Stimulated activated CD4-positive, alpha-beta T cell treated with anti-CD3 and anti-CD28 coated beads, Interleukin-15, amount 100 ng/mL, for 1 hour (primary cell): ENCODE measurements around the gene POLD4.
A peak's percentile ranks its signal among the peaks of the same experiment; 100 is the strongest.
"Not testable (repeated sequence)": the region's sequence is repeated elsewhere in the genome, so short reads cannot be mapped to it uniquely, and the experiment has no call there.

ENCODE experiments used
- DNase-seq, 2 donors: peaks; one replicate each; pipeline ENCODE4 v3.0.0-alpha.2; 2020; ENCODE audit warnings: low read depth in 1 of 2, low spot score in 1 of 2

POLD4 gene

DNA sequence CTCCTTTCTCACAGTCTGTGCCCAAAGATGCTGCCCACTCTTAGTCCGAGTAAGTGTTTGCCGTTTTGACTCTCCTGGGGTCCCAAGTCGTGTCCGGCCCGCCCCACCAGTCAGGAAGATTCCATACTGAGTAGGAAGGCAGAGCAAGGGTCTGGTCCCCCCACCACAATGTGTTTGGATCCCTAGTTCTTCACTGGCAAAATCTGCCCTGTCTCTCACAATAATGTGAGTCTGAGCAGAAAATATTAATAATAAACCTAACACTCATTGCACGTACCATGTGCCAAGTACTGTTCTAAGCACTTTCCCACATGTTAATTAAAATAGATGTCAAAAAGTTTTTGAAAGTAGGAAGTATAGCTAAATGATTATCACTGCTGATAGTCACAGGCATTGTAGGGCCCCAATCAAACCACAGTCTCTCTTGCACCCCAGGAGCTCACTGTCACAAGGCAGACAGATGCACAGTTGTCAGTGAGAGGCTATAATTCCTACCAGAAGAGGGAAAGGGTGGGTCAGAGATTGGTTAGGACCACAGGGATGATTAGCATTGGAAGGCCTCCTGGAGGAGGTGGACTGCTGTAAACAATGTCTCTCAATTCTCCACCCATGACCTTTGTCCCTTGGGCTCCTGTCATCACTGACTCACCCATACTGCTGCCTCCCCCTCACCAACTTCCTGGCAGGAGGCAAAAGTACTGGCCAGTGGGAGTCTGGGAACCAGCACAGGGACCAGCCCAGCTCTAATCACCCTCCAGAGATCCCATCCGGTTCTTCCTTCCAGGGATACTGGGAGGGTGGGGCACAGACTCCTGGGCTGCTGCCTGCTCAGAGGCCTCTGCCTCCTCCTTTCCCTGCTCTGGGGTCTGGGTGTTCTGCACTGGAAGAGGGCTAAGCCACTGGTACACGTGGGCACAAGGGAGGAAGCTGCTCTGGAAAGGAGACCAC lies 1.0 kb upstream of the POLD4 start:
- DNase-seq = no peak

DNA sequence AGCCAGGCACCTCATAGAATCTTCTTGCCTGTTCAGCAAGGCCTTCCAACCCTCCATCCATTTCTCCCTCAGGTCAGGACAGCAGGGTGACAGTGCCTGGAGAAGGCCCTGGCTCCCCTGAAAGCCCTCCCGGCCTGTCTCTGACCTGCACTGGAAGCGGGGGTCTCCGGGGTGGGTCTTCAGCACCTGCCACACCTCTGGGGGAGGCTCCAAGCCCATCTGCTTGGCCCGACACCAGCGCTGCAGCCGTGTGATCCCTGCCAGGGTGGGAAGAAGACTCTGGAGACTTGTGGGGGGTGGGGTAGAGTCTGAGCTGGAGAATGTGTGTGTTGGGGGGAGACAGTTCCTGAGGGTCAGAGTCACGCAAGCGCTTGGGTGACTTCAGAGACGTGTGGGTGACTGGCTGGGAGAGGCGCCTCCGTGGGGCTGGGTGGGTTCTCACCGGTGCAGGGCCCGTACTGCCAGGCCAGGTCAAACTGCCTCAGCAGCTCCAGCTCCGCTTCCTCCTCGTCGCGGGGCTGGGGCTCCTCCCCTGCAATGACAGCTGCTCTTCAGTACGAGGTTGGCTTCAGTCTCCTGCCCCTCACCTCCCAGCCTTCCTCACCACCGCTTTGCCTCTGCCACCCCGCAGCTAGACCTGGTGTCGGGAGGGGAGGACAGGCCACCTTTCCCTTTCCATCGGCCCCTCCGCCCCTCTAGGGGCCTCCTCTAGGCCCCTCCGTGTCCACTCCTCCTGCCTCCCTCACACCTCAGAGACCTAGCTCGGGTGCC lies 615 bp downstream of the POLD4 start:
- DNase-seq = no peak

DNA sequence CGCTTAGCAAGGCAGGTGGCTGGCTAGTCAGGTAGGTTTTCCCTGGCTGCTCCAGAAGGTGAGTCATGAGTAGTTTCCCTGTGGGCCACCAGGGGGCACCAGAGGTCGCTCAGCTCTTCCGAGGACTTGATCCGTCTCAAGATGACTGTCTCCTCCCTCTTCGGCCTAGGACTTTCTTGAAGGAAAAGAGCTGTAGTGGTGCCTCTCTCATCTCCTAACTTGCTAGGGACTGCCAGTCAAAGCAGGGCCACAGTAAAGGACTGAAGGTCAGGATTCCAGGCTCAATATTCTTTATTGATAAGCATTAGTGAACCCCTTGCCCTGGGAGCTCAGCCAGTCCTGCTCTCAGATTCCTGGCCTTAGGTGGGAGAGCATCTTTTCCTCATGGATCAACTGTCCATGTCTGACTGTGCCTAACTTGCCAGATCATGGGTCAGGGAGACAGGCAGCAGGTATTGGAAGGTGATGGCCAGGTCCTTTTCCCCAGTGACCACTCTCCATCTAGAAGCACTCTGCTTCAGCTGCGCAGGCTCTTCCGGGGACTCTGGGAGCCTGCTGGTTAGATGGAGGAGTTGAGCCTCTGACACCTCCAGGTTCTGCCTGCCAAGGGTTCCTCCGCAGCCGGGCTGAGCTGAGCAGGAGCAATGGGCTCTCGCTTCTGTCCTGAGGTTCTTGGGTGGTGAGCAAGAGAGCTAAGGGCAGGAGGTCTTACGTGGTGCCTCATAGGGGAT lies 1.9 kb downstream of the POLD4 start:
- peak; percentile 40 to 56 for DNase-seq

DNA sequence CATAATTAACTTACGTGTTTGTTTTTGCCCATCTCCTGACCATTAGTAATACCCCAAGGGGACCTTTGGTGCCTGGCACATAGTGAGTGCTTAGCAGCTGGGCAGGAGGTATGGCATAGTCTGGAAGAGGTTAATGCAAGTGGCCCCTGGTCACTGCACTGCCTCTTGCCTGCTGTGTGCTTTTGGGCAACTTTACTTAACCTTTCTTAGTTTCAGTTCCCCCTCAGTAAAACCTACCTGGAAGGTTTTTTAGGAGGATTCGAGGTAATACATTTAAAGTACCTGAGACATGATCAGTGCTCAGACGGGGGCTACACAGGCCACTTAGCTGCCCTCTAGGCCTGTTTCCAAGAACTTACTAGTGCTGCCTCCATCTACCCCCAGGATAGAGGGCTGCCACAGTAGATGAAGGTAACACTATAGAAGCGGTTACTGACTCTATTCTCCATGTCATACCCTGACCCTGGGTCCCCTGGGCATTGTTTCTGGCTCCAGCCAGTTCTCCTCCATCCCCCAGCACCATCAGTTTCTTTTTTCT lies 3.3 kb downstream of the POLD4 start:
- DNase-seq = no peak

DNA sequence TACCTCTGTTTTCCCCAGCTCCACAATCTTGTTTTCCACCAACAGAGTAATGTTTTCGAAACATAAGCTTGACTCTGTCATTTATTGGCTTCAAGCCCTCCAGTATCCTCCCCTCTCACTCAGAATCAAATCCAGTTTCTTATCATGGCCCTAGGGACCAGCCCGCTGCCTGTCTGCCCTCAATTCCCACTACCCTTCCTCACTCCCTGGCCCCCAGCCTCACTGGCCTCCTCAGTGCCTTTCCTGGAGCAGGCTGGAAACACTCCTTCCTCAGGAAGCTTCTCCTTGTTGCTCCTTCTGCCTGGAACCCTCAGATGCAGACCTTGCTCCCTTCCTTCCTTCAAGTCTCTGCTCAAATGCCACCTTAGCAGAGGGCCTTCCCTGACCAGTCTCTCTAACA lies 3.9 kb downstream of the POLD4 start:
- DNase-seq = no peak

DNA sequence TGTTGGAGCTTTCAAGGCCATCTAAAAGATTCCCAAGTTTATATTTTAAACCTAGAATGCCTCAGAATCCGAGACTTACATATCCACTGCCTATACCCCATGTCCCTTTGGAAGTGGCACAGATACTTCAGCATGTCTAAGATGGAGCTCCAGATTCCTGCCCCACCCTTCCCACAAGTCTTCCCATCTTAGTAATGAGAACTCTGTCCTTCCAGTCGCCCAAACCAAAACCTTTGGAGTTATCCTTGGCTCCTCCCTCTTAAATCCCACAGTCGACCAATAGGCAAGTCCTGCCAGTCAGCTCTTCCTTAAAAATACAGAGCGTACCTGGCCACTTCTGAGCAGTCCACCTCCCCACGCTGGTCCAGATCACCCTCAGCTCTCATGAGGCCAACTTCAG lies 4.3 kb downstream of the POLD4 start:
- DNase-seq = no peak

DNA sequence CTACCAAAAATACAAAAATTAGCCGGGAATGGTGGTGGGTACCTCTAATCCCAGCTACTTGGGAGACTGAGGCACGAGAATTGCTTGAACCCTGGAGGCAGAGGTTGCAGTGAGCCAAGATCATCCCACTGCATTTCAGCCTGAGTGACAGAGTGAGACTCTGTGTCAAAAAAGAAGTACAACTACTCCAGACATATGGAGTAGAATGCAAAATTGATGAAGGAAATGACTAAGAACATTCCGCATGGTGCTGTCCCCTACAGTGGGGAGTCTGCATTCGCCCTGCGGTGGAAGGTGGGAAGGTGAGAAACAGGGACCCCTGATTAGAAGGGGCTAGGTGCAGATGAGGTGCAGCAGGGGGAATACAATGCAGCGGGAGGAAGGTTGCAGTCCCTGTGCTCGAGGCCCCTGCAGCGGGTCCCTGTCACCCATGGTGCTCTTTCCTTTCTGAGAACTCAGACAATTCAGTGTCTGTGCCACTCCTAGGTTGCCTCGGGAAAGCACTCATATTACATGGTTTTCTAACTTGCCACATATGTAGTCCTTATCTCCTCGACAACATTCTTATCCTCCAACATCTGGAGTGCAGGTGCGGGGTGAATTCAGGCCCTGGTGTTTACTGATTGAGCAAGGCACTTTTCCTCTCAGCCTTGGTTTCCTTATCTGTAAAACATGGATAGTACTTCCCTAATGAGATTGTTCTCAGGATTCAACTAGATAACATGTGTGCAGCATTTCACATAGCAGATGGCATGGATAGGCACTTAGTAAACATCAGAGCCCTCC lies 5.2 kb downstream of the POLD4 start:
- no peak for DNase-seq

DNA sequence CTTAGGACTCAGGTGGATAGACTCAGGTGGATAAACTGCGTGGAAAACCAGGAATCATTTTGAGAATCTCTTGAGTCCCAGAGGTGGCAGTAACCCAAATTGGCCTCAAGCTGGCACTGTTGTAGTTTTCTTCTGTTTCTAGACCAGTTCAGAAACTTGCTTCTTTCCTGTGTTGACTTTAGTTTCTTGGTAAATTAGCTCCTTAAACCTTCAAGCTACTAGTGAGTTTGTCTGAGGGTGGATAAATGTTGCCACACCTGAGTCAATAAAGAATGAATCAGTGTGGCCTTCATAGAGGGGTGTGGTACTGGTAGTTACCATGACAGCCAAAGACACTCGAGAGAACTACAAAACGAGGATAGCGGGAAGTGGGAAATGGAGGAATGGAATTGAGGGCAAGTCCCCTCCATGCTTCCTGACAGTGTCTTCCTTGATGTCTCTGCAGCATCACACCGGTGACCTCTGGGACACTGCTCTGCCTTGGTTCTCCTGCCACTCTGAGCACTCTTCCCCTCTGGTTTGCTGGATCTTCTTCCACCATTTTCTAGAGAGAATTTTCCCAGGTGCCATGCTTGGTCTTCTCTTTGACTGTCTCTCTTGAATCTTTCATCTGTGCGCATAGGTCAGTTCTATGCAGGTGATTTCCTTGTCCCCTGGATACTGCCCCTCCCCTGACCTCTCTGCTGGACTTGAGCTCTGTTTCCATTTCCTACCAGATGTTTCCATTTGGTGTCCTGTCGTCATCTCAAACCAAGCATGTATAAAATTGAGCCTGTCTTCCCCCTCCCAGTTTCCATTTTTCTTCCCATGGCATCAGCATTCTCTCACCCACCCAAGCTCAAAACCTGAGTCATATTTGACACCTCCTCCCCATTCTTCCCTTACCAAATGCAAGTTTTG lies 7.2 kb downstream of the POLD4 start:
- no peak for DNase-seq

DNA sequence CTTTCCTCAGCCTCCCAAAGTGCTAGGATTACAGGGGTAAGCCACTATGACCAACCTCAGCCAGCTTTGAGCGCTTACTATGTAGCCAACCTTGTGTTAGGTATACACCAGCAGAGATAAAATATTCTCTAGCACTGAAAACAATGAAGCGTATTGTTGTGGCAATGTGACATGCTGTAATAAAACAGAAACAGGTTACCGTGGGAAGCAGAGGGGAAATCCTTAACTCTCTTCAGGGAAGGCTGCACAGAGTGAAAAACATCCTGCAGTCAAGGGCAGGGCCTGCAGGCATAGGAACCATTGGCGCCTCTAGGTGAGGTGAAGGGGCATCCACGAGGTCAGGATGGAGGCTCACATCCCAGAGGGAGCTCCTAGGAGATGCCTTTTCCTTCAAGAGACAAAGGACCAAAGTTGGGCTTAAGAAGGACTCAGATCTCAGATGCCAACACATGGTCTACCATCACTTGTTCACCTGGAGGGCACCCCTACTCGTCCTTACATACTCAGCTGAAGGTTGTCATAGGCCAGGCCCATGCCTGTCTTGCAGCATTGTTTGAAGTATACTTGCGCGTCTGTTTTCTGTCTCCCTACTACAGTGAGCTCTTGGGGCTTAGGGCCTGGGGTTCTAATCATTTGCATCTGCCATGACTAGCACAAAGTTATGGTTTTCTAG lies 8.0 kb downstream of the POLD4 start:
- DNase-seq = no peak

DNA sequence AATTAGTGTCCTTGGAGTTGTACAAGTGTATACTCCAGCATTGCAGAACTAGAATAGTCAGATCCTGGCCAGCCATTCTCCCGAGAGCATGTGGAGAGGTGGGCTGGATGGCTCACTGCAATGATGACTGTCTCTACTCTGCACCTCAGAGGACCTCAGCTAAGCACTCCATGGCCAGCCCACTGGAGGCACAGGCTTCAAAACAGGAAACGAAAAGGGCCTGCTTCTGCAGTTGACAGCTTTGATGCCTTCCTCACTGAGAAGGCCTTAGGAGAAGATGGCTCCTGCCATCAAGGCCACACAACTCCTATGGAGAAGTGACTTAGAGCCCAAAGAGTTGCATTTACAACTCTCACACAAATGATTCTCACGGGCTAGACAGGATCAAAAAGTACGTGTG lies 9.1 kb downstream of the POLD4 start:
- DNase-seq = no peak

DNA sequence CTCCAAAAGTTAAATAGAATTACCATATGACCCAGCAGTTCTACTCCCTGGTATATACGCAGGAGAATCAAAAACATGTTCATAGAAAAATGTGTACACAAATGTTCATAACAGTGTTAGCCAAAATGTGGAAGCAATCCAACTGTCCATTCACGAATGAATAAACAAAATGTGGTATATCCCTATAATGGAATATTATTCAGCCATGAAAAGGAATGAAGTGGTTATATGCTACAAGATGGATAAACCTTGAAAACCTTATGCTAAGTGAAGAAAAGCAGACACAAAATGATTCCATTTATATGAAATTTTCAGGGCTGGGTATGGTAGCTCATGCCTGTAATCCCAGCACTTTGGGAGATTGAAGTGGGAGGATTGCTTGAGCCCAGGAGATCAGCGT lies 16.1 kb downstream of the POLD4 start:
- DNase-seq = no peak

DNA sequence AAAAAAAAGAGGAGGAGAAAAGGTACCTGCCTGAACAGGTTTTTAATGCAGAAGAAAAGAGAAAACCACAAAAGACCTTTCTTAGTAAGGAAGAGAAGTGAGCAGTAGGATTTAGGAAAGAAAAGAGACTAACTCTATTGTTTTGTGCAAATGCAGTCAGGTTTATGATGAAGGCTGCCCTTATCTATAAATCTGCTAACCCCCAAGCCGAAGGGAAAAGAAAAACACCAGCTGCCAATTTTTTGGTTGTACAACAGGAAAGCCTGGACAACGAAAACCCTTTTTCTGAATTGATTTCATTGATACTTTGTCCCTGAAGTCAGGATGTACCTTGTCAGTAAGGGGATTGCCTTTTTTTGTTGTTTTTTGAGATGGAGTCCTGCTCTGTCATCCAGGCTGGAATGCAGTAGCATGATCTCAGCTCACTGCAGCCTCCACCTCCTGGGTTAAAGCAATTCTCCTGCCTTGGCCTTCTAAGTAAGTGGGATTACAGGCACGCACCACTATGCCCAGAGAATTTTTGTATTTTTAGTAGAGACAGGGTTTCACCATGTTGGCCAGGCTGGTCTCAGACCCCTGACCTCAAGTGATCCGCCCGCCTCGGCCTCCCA lies 21.2 kb downstream of the POLD4 start:
- DNase-seq = no peak

DNA sequence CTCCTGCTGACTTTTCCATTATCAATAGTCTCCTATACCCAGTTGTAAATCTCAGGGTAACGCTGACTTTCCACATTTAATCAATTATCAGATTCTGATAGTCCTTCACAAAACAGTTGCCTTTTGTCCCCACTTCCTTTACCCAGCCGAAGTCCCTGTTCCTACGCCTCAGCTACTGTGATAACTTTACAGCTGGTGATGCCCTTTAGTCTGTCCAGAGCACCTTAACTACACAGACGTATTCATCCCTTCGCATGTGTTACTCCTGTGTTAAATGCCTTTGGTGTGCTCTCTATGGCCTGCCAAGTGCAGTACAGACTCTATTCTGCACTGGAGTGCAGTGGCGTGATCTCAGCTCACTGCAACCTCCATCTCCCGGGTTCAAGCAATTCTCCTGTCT lies 29.8 kb downstream of the POLD4 start:
- DNase-seq = no peak

DNA sequence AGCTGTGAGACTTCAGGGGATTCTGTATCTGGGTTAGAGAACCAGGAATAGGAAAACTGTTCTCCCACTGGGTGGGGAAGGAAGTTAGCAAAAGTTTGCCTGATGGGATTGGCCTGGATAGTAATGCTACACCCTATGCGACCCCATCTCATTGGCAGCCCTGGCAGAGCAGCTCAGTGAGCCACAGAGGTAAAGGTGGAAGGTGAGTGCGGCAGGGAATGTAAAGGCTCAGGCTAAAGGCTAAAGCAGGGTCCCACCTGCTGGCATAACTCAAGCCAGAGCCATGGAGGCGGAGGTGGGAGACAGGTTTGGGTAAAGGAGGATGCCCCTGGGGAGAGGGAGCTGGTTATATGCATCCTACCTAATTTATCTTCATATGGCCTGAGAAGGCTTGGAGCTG lies 31.3 kb downstream of the POLD4 start:
- DNase-seq = no peak

DNA sequence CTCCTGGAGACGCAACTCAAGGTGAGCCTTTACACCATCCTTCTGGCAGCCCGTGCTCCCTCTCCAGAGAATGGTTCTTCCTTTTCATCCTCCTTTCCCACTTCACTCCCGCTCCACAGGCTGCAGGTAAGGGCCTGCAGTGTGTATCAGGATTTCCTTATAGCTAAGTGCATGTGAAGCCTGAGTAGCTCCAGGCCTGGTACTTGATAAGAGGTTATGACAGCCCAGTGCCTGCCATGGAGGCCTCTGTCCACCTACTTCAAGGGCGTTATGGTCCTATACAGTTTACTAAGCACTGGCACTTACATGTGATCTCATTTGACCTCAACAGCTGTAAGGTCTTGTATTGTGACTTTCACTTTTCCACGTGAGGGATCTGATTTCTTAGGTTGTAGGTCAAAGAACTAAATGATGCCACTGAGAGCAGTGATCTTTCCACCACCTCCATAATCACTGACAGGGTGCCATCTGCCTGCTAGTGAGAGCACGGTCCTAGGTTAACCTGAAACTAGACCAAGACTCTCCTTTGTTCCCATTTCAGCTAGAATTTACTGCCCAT lies 32.0 kb downstream of the POLD4 start:
- DNase-seq = no peak

DNA sequence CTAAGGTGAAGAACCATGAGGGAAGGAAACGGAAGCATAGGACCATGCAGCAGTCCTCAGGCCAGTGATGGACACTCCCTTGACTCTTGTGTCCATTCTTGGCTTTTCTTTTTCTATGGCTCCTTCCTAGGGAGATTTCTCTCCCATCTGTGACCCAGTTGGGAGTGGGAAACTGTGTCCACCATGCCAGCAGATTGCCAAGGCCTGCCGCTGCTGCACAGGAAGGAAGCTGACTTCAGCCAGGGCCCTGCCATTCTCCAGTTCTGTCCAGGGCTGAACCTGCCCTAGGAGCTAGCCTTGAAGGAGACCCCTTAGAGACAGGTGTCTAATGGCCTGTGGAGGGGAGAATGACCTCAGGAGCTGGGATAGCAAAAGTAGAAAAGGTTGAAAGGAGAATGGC lies 32.7 kb downstream of the POLD4 start:
- no peak for DNase-seq

DNA sequence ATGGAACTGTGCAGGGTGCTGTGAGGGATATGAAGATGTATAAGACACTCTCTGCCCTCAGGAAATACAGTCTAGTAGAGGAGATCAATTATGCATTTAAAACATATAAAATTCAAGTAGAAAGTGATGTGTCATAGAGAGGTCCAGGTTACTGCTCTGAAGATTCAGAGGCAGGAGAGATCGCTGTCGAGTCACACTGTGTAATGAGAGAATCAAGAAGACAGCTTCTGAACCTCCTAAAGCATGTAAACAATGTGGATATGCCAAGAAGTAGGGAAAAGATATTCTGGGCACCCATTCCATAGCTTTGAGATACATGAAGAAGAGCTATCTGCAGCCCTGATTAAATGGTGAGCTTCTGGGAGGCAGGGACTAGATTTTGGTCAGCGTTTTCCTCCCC lies 33.3 kb downstream of the POLD4 start:
- no peak for DNase-seq

DNA sequence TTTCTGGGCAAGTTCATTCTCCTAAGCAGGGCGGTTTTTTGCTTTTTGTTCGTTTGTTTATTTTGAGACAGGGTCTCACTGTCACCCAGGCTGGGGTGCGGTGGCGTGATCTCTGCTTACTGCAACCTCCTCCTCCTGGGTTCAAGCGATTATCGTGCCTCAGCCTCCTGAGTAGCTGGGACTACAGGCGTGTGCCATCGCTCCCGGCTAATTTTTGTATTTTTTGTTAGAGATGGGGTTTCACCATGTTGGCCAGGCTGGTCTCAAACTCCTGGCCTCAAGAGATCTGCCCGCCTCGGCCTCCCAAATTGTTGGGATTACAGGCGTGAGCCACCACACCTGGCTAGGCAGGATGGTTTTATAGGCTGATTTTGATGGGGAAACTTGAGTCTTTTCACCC lies 34.5 kb downstream of the POLD4 start:
- not testable (repeated sequence) for DNase-seq
